Ovary (tissue), 9 donors: ENCODE measurements around the gene RNF225. TPM values are rescaled to one million over a fixed set of nuclear protein-coding genes. Genes with fewer than 3 reads are reported as not detected.

Experiments used
- DNase-seq, 5 donors: peaks; one replicate each; pipeline ENCODE4 v3.0.0-alpha.2; 2019 to 2020
- H3K27ac ChIP-seq, 2 donors: fragments of 200-600 bp; one replicate each; pipeline versions ENCODE4 v1.5.1 to v1.8.0; 2019 to 2022
- H3K27me3 ChIP-seq: fragments of 200-600 bp; one replicate; pipeline ENCODE4 v1.8.0; 2022
- H3K36me3 ChIP-seq: fragments of 200-600 bp; sonication (generic); one replicate; pipeline ENCODE4 v1.5.1; 2019
- H3K4me1 ChIP-seq: one replicate; pipeline ENCODE4 v1.8.1; 2013; ENCODE audit warnings: mild to moderate bottlenecking, moderate library complexity; ENCODE audit not compliant: insufficient read depth
- H3K4me3 ChIP-seq: fragments of 200-600 bp; sonication (generic); one replicate; pipeline ENCODE4 v1.5.1; 2017
- H3K9me3 ChIP-seq, 2 donors: fragments of 200-600 bp in 1 of 2; sonication (generic) in 1 of 2; one replicate each; pipeline versions ENCODE4 v1.5.1 to v1.8.1; 2013 to 2019; ENCODE audit warnings: mild to moderate bottlenecking in 1 of 2, moderate library complexity in 1 of 2
- CTCF ChIP-seq, 3 donors: fragments of 450-650 bp in 2 of 3; fragments of 200-600 bp in 1 of 3; IDR thresholded peaks; one replicate each; pipeline versions ENCODE4 v1.5.1 to v1.8.0; 2016 to 2022; ENCODE audit warnings: antibody characterized with exemption in 3 of 3, mild to moderate bottlenecking in 1 of 3
- EP300 ChIP-seq: sonication (generic); formaldehyde crosslinking; IDR thresholded peaks from one replicate; pipeline ENCODE4 v1.6.1; 2017; ENCODE audit warnings: antibody characterized with exemption
- POLR2A ChIP-seq: fragments of 450-650 bp; IDR thresholded peaks from one replicate; pipeline ENCODE4 v1.6.1; 2017; ENCODE audit warnings: antibody characterized with exemption, mild to moderate bottlenecking, moderate library complexity
- WGBS, 3 donors: extraction: QIAGEN DNeasy Blood & Tissue Kit in 1 of 3; methylation state at CpG; one replicate each; pipeline versions ENCODE4 v1.1.5 to v1.1.7; 2013 to 2017; 5-methylcytosine and 5-hydroxymethylcytosine counted together
- intact Hi-C, 4 donors: fragments of 100-400 bp; cut with DNase I; formaldehyde crosslinking; loops; one replicate each; pipeline versions ENCODE4 v1.11.0 to v1.15.1; 2022 to 2023
- polyA plus RNA-seq, 2 donors: library from polyadenylated mRNA; stranded (reverse); fragments of 200-250 nt in 1 of 2; fragments of 350-450 nt in 1 of 2; fragmentation: Illumina TruSeq in 1 of 2; extraction: RNeasy Lipid Tissue Mini Kit (QIAGEN cat#74804) in 1 of 2; gene quantifications; one replicate each; pipeline ENCODE4 v1.2.3, GENCODE V29; 2013 to 2014
- total RNA-seq, 7 donors: library from RNA; depleted of rRNA in 2 of 7; stranded (reverse); fragments of >200 nt in 2 of 7; fragmentation: NEBNext Ultra II Directional in 3 of 7; extraction: Animal tissue kit (Norgen Biotek cat#: 25700) in 3 of 7; gene quantifications; one replicate each; pipeline versions ENCODE4 v1.1.0 to v1.2.4, GENCODE V29; 2016 to 2023
- donor health status: DM: no; HTN: no; CAD: no; lungs with moderate emphysema.
- donor health status: DM: no; HTN: no; CAD: no.
- donor health status: Bipolar disorder and iron deficiency.
- donor health status: DM: yes; HTN: yes; CAD: no.
- donor health status: DM: no; HTN: no; CAD: no.
- donor health status: DM: yes; HTN: yes; CAD: no.

The RNF225 gene
- total and polyA plus RNA-seq, 9 donors = not detected

GRCh38 chr19:58393725-58394033 is 1.8 kb upstream of the RNF225 start:
- Histone ChIP-seq H3K4me1 (peaks cover 6% of the 10 kb centered on the region), H3K9me3 (no peaks in the 10 kb centered on the region), H3K27ac (no peak overlapping the region), H3K4me3 (no peak overlapping the region), H3K36me3 (no peaks in the 10 kb centered on the region), H3K27me3 (peaks cover 5% of the 10 kb centered on the region)
- 81 to 85% (median 82%) methylated on average over 4 of the region's 4 CpGs for WGBS, 3 donors
- TF ChIP-seq POLR2A (no peak), CTCF (IDR thresholded peaks at IDR 0.05) (no peak), EP300 (no peak)
- no peak for DNase-seq
- intact Hi-C loops = no loop called here

- Histone ChIP-seq H3K27ac (no peak overlapping the region), H3K36me3 (no peaks in the 10 kb centered on the region), H3K27me3 (peaks cover 5% of the 10 kb centered on the region), H3K4me3 (no peak overlapping the region), H3K9me3 (no peaks in the 10 kb centered on the region), H3K4me1 (peaks cover 6% of the 10 kb centered on the region)
- DNase-seq = peak in 1 of 5 donors; percentile 28
- intact Hi-C loops = no loop called here
- no peak for TF ChIP-seq CTCF (IDR thresholded peaks at IDR 0.05)
- TF ChIP-seq POLR2A = no peak
- TF ChIP-seq EP300 = no peak
- WGBS, 3 donors = 61 to 66% (median 63%) methylated on average over 3 of the region's 3 CpGs
Observed at GRCh38 chr19:58394821-58395219, 636 bp upstream of the RNF225 start.

- TF ChIP-seq EP300 = no peak
- no peak for TF ChIP-seq POLR2A
- no peak for TF ChIP-seq CTCF (IDR thresholded peaks at IDR 0.05)
- no peak overlapping the region for H3K4me3 ChIP-seq
- no peaks in the 10 kb centered on the region for H3K9me3 ChIP-seq
- intact Hi-C loops = no loop called here
- H3K36me3 ChIP-seq = no peaks in the 10 kb centered on the region
- no peak for DNase-seq
- peaks cover 12% of the 10 kb centered on the region for H3K4me1 ChIP-seq
- H3K27ac ChIP-seq = no peak overlapping the region
- H3K27me3 ChIP-seq = peaks cover 5% of the 10 kb centered on the region
- WGBS, 3 donors = 1 to 4% (median 1%) methylated on average over 56 to 75 of the region's 75 CpGs
Observed at GRCh38 chr19:58395979-58396627, 647 bp downstream of the RNF225 start.

- peaks cover 13% of the 10 kb centered on the region for H3K4me1 ChIP-seq
- no peaks in the 10 kb centered on the region for H3K36me3 ChIP-seq
- no peaks in the 10 kb centered on the region for H3K9me3 ChIP-seq
- WGBS, 3 donors = 15 to 32% (median 29%) methylated on average over 41 to 58 of the region's 58 CpGs
- no peak overlapping the region for H3K4me3 ChIP-seq
- no peak overlapping the region for H3K27ac ChIP-seq
- peaks cover 5% of the 10 kb centered on the region for H3K27me3 ChIP-seq
- DNase-seq = no peak
- TF ChIP-seq EP300 = no peak
- no peak for TF ChIP-seq CTCF (IDR thresholded peaks at IDR 0.05)
- no peak for TF ChIP-seq POLR2A
- intact Hi-C loops = no loop called here
Observed at GRCh38 chr19:58396691-58397532, 1.5 kb downstream of the RNF225 start.
